HG03342 (cell line): ENCODE measurements around the gene H6PD.

Source experiments
- ATAC-seq: cut with Tn5 transposase; IDR thresholded peaks from one replicate; pipeline ENCODE4 v1.9.1; 2021; ENCODE audit warnings: mild to moderate bottlenecking, moderate library complexity; ENCODE audit not compliant: unreplicated experiment

H6PD gene

GRCh38 chr1:9253453-9254105 is 19.0 kb downstream of the H6PD start:
- no peak for ATAC-seq

DNA sequence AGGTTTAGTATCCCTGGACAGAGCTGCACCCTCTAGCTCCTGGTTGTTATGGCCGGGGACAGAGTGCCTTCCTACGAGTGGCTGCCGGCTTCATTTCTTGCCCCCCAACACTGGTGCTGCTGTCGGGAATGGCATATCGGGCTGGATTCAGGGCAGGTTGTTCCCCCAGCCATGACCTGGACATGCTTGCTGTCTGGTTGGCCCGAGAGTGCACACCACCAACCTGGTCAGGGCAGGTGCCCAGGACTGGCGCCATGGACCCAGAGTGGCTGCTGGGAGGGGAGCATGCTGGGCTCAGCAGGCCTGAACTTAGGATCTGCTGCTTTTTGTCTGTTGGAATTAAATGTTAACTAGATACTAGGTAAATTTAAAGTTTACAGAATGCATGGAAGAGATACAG is 21.8 kb downstream of the H6PD start:
- no peak for ATAC-seq

DNA sequence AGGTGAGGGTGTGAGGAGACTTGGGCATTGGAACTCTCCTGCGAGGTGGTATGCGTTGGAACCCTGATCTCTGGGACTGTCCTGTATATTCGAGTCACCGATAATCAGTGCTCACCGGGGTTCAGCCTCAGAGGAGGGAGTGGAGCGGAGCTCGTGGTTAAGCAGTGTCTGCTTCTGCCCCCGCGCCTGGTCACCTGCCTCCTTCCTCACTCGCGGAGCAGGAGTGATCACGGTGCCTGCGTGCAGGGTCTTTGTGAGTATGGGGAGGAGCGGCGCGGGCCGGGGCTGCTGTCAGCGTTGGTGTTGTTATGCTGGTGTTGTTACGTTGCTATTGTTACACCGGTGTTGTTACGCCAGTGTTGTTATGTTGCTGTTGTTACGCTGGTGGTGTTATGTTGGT is 23.3 kb downstream of the H6PD start:
- ATAC-seq = no peak

GRCh38 chr1:9258629-9259028 is 24.1 kb downstream of the H6PD start:
- ATAC-seq = no peak

DNA sequence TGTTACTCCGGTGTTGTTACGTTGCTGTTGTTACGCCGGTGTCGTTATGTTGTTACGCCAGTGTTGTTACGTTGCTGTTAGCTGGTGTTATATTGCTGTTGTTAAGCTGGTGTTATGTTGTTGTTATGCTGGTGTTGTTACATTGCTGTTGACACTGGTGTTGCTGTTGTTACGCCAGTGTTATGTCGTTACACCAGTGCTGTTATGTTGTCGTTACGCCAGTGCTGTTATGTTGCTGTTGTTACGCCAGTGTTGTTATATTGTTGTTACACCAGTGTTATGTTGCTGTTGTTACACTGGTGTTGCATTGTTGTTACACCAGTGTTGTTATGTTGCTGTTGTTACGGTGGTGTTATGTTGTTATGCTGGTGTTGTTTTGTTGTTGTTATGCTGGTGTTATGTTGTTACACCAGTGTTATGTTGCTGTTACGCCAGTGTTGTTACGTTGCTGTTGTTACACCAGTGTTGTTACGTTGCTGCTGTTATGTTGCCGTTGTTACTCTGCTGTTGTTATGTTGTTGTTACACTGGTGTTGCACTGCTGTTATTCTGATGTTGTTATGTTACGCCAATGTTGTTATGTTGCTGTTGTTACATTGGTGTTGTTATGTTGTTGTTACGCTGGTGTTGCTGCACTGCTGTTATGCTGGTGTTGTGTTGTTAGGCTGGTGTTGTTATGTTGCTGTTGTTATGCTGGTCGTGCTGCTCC is 25.6 kb downstream of the H6PD start:
- ATAC-seq = no peak

GRCh38 chr1:9261496-9261895 is 26.9 kb downstream of the H6PD start:
- no peak for ATAC-seq

DNA sequence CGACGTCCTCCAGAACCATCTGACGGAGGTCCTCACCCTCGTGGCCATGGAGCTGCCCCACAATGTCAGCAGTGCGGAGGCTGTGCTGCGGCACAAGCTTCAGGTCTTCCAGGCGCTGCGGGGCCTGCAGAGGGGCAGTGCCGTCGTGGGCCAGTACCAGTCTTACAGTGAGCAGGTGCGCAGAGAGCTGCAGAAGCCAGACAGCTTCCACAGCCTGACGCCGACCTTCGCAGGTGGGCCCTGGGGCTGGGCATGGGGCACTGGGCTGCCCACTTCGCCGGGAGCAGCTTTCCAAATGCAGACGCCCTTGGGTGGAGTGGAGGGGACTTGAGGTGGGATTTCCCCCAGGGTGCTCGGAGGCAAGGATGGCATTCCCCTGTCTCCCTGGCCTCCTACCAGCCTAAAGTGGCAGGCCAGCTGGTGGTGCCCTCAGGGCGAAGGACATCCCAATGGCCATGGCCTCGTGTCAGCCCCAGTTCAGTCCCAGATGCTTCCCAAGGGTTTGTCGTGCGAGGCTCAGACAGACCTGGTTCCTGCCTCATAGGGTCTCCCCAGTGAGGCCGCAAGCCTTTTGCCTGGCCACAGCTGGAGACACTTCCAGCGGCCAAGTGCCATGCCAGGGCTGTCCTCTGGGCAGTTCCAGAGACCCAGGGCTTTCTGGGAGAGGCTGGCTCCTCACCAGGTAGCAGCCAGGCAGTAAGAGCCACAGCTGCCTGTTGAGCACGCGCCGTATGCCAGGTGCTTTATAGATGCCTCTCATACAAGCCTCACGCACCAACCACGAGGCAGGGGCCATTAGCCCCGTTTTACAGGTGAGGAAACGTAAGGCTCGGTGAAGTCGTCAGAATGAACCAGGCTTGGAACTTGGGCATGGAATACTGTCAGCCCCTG is 27.8 kb downstream of the H6PD start:
- ATAC-seq = no peak

DNA sequence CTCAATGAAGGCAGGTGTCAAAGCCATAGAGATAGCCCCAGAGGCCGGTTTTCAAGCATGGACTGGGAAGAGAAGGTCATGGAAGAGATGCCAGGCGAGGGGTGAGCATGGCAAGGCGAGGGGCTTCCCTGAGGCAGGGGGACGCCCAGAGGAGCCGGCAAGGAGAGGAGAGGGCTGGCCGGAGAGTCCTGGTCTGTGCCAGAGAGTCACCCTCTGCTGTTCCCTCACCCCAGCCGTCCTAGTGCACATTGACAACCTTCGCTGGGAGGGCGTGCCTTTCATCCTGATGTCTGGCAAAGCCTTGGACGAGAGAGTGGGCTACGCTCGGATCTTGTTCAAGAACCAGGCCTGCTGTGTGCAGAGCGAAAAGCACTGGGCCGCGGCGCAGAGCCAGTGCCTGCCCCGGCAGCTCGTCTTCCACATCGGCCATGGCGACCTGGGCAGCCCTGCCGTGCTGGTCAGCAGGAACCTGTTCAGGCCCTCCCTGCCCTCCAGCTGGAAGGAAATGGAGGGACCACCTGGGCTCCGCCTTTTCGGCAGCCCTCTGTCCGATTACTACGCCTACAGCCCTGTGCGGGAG is 28.8 kb downstream of the H6PD start:
- no peak for ATAC-seq

- no peak for ATAC-seq
Measured at GRCh38 chr1:9263984-9264872, 29.7 kb downstream of the H6PD start.

DNA sequence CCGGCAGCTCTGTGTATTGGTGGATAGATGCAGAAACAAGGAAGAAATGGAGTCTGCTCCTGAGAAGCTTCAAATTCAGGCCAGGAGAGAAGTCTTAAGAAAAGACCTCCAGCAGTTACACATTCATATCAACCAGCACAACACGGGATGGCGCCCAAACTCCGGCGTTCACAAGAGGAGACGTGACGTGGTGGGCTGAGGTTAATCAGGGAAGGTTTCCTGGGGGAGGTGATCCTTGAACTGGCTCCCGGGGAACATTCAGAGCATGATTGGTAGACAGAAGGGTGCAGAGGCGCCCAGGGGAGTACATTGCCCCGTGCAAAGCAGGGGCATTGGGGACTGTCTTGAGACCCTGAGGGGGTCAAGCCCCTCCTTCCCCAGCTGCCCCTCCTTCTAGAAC is 30.5 kb downstream of the H6PD start:
- no peak for ATAC-seq

DNA sequence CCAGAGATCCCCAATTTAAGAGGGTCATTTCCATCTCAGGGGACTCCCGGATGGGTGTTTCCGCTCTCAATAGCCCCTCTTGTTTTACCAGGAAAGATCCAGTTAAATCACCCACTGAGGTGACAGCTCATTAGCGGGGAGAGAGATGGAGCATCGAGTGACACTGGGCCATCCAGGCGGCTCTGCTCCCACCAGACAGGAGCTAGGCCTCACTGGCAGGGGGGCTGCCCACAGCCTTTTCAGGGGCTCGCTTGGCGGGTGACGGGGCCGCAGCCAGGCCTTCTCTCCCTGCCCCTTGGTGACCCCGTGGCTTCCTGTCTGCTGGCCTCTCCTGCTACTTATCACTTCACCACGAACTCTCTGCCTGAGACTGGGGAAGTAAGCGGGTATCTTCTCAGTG is 31.4 kb downstream of the H6PD start:
- no peak for ATAC-seq

DNA sequence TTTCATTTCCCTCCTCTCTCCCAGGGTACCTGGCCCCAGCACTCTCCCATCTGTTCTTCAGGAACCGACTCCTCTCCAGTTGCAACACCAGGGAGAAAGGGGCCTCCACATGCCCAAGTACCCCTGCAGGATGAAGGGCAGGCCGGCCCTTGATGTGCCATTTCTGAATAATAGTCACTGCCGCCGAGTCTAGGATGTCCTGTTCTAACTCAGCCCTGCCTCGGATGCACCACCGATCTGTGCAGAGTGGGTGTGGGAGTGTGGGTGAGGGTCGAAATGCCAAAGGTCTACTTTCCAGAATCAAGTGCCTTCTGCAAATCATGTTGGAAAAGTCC is 32.7 kb downstream of the H6PD start:
- ATAC-seq = no peak

DNA sequence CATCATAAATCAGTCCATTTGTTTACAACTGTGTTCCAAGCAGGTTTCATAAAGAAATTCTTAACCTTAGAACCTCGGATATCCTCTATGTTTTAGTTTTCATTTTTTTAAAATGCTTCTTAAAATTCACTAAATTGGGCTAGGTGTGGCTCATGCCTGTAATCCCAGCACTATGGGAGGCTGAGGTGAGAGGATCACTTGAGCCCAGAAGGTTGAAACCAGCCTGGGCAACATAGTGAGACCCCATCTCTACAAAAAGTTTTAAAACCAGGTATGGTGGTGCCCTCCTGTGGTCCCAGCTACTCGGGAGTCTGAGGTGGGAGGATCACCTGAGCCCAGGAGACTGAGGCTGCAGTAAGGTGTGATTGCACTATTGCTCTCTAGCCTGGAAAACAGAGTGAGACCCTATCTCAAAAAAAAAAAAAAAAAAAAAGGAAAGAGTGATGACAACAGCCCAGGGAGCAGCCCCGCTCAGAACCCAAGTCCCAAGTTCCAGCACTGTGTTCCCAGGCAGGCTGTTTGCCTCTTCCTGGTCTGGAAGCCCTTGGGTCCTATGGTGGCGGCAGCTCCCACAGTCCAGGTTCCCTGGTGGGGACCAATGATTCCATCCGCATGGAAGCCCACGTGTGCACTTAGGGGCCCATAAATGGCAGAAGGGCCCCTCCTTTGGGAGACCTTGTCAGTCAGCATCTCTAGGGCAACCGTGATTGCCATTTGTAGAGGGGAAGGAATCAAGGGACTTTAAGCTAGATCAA is 33.4 kb downstream of the H6PD start:
- no peak for ATAC-seq

GRCh38 chr1:9269078-9269501 is 34.5 kb downstream of the H6PD start:
- ATAC-seq = no peak

- no peak for ATAC-seq
Measured at GRCh38 chr1:9269721-9270120, 35.1 kb downstream of the H6PD start.

DNA sequence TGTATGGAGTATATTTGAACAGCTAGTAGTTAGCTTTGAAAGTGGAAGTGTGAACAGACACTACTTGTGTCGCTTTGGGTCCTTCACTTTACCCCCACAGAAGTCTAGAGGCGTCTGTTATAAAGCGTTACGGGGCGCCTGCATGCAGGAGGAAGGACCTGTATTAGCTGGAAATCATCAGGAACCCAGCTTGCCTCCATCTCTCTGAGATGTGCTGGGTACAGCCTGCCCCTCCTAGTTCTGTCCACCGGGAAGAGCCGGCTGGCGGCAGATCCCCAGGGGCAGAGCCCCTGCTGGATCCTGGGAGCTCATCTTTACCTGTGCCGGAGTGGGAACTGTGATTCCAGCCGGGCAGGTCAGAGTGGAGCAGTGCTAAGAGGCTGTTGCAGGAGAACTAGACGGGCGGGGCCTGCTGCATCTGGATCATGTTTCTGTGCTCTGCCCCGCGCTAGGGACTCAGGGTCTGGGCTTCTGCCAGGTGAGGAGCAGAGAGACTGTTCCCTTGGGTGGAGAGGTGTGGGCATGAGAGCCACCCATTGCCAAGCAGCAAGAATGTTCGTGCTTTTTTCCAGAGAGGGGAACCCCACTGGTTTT is 35.8 kb downstream of the H6PD start:
- ATAC-seq = no peak

DNA sequence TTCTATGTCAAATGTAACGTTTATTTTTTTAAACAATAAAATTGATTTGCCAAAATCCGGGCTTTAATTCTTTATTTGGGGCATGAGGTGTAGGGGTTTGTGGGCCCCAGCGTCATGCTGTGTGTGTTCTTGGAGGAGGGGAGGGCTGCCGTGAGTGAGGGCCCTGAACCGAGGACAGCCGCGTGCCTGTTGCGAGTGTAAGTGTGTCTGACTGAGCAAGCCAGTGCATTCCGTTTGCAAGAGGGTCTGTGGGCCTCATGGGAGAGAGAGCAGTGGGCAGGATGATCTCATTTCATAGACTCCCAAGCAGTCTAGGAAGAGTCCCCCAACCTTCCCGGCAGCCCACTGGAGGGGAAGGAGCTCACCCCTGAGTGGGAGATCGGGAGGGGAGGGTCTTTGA is 36.7 kb downstream of the H6PD start:
- ATAC-seq = no peak

DNA sequence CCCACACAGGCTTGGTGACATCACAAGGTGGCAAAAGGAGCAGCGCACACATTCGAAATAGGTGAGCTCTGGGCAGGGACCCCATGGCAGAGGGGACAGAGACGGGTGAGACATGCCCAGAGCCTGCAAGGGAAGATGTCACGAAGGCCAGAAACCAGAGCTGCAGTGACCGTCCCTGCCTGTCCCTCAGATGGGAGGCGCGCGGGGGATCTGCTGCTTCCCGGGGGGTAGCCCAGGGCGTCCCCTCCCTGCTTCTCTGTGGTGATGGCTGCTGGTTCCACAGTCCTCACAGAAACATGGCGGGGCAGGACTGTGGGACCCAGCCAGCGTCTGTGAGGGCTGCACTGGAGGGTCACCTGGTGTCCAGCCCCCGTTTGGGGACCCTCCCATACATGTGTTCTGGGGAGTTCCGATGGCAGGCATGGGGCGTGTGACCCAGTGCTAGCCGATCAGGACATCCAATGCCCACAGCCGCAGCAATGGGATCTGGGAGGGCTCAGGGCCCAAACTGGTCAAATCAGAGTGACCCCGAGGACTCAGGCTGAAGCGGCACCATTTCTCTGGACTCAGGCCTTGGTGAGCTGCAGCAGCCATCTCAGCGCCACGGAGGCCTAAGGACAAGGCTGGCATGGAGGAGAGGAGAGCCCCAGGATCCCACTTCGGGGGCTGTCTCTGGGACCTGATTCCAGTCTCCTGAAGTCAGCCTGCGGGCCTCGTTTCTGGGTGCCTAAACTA is 37.5 kb downstream of the H6PD start:
- ATAC-seq = no peak

DNA sequence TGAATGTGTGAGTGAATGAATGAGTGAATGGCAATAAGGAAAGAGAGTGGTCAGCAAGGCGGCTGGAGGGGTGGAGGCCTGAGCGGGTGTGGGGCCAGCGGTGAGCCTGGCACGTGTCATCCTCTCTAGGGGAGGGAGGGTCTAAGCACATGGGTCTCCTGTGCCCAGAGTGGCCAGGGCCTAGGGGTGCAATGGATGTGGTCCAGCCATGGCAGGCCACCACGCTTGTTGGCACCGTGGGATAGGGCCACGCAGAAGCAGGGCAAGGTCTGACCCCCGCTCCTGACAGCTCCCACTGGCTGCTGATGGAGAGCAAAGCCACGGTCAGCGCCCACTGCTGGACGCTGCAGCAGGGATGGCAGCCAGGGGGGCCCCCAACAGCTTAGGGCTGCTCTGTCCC is 38.6 kb downstream of the H6PD start:
- ATAC-seq = no peak
